ENCODE results near the gene SLFN13. TPM values are rescaled to one million over a fixed set of nuclear protein-coding genes. Genes with fewer than 3 reads are reported as not detected.
"Not testable (repeated sequence)": the region's sequence is repeated elsewhere in the genome, so short reads cannot be mapped to it uniquely, and the experiment has no call there.

Gene SLFN13
- total RNA-seq, 1 donor from 2014 or later: 33.6 TPM

DNA sequence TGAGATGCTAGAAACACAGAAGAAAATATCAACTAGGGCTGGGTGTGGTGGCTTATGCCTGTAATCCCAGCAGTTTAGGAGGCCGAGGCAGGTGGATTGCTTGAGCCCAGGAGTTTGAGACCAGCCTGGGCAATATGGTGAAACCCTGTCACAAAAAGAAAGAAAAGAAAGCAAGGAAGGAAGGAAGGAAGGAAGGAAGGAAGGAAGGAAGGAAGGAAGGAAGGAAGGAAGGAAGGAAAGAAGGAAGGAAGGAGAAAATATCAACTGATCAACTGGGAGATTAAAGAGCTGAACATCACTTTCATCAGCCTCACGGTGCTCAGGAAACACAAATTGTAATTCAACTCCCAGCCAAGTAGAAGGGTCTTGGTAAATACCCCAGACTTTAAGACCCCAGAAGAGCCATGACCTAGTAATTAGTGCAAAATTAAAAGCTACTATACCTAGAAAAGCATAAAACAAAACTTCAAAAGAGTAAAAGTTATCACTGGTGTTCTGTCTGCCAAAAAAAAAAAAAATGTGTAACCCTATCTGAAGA, 27.8 kb upstream of the SLFN13 start:
- H3K4me1 Mint-ChIP-seq (ENCODE audit: low read depth): no peaks in the 10 kb centered on the region
- no peak for DNase-seq (ENCODE audit: low spot score, unreplicated experiment)
- H3K27me3 Mint-ChIP-seq: peaks cover 43% of the 10 kb centered on the region
- TF ChIP-seq, protein P1, sequence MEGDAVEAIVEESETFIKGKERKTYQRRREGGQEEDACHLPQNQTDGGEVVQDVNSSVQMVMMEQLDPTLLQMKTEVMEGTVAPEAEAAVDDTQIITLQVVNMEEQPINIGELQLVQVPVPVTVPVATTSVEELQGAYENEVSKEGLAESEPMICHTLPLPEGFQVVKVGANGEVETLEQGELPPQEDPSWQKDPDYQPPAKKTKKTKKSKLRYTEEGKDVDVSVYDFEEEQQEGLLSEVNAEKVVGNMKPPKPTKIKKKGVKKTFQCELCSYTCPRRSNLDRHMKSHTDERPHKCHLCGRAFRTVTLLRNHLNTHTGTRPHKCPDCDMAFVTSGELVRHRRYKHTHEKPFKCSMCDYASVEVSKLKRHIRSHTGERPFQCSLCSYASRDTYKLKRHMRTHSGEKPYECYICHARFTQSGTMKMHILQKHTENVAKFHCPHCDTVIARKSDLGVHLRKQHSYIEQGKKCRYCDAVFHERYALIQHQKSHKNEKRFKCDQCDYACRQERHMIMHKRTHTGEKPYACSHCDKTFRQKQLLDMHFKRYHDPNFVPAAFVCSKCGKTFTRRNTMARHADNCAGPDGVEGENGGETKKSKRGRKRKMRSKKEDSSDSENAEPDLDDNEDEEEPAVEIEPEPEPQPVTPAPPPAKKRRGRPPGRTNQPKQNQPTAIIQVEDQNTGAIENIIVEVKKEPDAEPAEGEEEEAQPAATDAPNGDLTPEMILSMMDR (IDR thresholded peaks at IDR 0.05; ENCODE audit: unreplicated experiment): no peak
- H3K36me3 Mint-ChIP-seq (ENCODE audit: insufficient read depth): no peaks in the 10 kb centered on the region
- no peaks in the 10 kb centered on the region for H3K9me3 Mint-ChIP-seq (ENCODE audit: low read depth)
- H3K4me3 Mint-ChIP-seq (ENCODE audit: low read depth): no peak overlapping the region
- no peak overlapping the region for H3K27ac Mint-ChIP-seq

GRCh38 chr17:35468475-35468874, 19.9 kb upstream of the SLFN13 start:
- no peaks in the 10 kb centered on the region for H3K36me3 Mint-ChIP-seq (ENCODE audit: insufficient read depth)
- no peaks in the 10 kb centered on the region for H3K9me3 Mint-ChIP-seq (ENCODE audit: low read depth)
- no peak overlapping the region for H3K4me3 Mint-ChIP-seq (ENCODE audit: low read depth)
- TF ChIP-seq, protein P1 (IDR thresholded peaks at IDR 0.05; ENCODE audit: unreplicated experiment): no peak
- H3K27ac Mint-ChIP-seq: no peak overlapping the region
- H3K4me1 Mint-ChIP-seq (ENCODE audit: low read depth): no peaks in the 10 kb centered on the region
- DNase-seq (ENCODE audit: low spot score, unreplicated experiment): no peak
- peaks cover 3% of the 10 kb centered on the region for H3K27me3 Mint-ChIP-seq

- Mint-ChIP-seq H3K27me3 (peaks cover 3% of the 10 kb centered on the region), H3K4me3 (ENCODE audit: low read depth) (no peak overlapping the region), H3K4me1 (ENCODE audit: low read depth) (peaks cover 5% of the 10 kb centered on the region), H3K9me3 (ENCODE audit: low read depth) (no peaks in the 10 kb centered on the region), H3K27ac (no peak overlapping the region), H3K36me3 (ENCODE audit: insufficient read depth) (no peaks in the 10 kb centered on the region)
- no peak for DNase-seq (ENCODE audit: low spot score, unreplicated experiment)
- TF ChIP-seq, protein P1 (IDR thresholded peaks at IDR 0.05; ENCODE audit: unreplicated experiment): no peak
Observed at GRCh38 chr17:35467824-35468223, 19.3 kb upstream of the SLFN13 start.

DNA sequence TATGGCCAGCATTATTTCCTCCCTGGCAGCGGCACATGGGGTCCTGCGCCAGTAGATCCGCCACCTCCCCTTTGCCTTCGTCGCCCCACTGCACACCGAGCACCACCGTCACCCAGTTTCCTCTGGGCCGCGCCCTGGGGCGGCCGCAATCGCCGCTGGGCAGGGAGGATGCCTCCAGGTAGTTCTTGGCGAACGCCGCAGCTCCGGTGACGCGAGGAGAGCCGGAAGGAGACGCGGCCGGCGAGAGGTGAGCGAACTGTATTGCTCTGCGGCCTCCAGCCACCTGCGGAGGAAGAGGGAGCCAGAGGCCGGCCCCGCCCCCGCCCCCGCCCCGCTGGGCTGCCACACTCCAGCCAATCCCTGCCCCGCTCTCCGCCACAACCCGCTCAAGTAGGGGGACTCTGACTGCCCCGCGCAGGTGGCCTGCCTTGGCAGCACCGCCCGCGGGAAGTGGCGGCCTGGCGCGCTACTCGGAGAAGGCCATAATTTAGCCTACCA, 11.8 kb upstream of the SLFN13 start:
- Mint-ChIP-seq H3K36me3 (ENCODE audit: insufficient read depth) (no peaks in the 10 kb centered on the region), H3K9me3 (ENCODE audit: low read depth) (peaks cover 30% of the 10 kb centered on the region), H3K27ac (no peak overlapping the region), H3K4me1 (ENCODE audit: low read depth) (peaks cover 10% of the 10 kb centered on the region), H3K4me3 (ENCODE audit: low read depth) (peak overlapping the region; percentile 51), H3K27me3 (peaks cover 29% of the 10 kb centered on the region)
- peak; percentile 39 for DNase-seq (ENCODE audit: low spot score, unreplicated experiment)
- TF ChIP-seq, protein P1 (IDR thresholded peaks at IDR 0.05; ENCODE audit: unreplicated experiment): no peak

DNA sequence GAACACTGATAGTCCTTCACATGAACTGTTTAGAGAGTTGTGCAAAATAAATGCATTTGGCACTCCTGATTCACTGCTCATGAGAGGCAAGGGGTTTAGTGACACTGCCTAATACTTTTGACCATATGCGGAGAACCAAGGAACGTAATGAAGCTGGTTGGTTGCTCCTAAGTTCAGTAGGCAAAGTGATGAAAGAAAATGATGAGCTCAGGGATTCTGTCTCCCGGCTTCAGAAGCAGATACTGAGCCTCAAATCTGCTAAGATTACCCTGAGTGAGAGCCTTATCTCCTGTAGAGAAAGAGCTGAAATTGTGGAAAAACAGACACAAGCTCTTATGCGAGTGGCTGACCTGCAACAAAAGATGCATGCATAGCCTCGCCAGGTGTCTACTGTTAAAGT, 5.5 kb upstream of the SLFN13 start:
- not testable (repeated sequence) for H3K4me3 Mint-ChIP-seq (ENCODE audit: low read depth); H3K4me1 Mint-ChIP-seq (ENCODE audit: low read depth); H3K27ac Mint-ChIP-seq; H3K36me3 Mint-ChIP-seq (ENCODE audit: insufficient read depth); DNase-seq (ENCODE audit: low spot score, unreplicated experiment)
- peaks cover 20% of the 10 kb centered on the region for H3K9me3 Mint-ChIP-seq (ENCODE audit: low read depth)
- H3K27me3 Mint-ChIP-seq: peaks cover 45% of the 10 kb centered on the region

GRCh38 chr17:35453171-35453570, 4.6 kb upstream of the SLFN13 start:
- TF ChIP-seq, protein P1 (IDR thresholded peaks at IDR 0.05; ENCODE audit: unreplicated experiment): no peak
- Mint-ChIP-seq H3K4me1 (ENCODE audit: low read depth) (peaks cover 2% of the 10 kb centered on the region), H3K9me3 (ENCODE audit: low read depth) (peaks cover 13% of the 10 kb centered on the region), H3K27ac (no peak overlapping the region), H3K27me3 (peaks cover 39% of the 10 kb centered on the region), H3K36me3 (ENCODE audit: insufficient read depth) (no peaks in the 10 kb centered on the region), H3K4me3 (ENCODE audit: low read depth) (no peak overlapping the region)
- DNase-seq (ENCODE audit: low spot score, unreplicated experiment): no peak

Data from progenitor cell of endocrine pancreas (in vitro differentiated cells).